ENCODE results near the gene ZDHHC22.

ZDHHC22 gene

GRCh38 chr14:77141214-77142004 is at the start of gene ZDHHC22:
Gene ZDHHC22 (minus strand): TSS chr14:77141791. CDS start chr14:77139738, 2,053 bp downstream.
- Histone ChIP-seq H3K4me1 (ENCODE audit: control insufficient read depth in 1 of 2, insufficient read depth in 1 of 2, low read depth in 1 of 2, low read length in 1 of 2) (peaks cover 0 to 6% of the 10 kb centered on the region in 2 experiments), H3K4me3 (ENCODE audit: low read depth in 1 of 2, low read length in 1 of 2) (no peak within 1 kb of the TSS), H3K27ac (no peak within 1 kb of the TSS), H3K36me3 (no peaks in the 10 kb centered on the region), H3K9me3 (no peaks in the 10 kb centered on the region), H3K27me3 (peaks cover 100% of the 10 kb centered on the region)
- TF ChIP-seq, protein P1, sequence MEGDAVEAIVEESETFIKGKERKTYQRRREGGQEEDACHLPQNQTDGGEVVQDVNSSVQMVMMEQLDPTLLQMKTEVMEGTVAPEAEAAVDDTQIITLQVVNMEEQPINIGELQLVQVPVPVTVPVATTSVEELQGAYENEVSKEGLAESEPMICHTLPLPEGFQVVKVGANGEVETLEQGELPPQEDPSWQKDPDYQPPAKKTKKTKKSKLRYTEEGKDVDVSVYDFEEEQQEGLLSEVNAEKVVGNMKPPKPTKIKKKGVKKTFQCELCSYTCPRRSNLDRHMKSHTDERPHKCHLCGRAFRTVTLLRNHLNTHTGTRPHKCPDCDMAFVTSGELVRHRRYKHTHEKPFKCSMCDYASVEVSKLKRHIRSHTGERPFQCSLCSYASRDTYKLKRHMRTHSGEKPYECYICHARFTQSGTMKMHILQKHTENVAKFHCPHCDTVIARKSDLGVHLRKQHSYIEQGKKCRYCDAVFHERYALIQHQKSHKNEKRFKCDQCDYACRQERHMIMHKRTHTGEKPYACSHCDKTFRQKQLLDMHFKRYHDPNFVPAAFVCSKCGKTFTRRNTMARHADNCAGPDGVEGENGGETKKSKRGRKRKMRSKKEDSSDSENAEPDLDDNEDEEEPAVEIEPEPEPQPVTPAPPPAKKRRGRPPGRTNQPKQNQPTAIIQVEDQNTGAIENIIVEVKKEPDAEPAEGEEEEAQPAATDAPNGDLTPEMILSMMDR (IDR thresholded peaks at IDR 0.05) = no peak

DNA sequence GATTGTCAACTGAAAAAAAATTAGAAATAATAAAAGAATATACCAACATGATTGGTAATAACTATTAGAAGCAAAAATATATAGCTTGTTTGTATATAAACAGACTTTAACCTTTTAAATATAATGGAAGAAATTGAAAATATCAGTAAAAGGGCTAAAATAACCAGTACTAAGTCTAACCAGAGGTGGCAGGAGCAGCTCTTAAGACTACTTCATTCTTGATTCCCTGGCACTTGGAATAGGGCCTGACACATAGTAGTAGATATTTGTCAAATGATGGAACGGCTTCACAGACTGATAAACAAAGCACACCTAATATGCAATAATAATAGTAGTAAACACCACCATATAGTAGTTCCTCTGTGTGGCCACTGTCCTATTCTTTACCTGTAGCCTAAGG is 49.4 kb upstream of the ZDHHC22 start:
- Histone ChIP-seq H3K36me3 (no peaks in the 10 kb centered on the region), H3K27me3 (peaks cover 6% of the 10 kb centered on the region), H3K4me3 (ENCODE audit: low read depth in 1 of 2, low read length in 1 of 2) (no peak overlapping the region), H3K27ac (no peak overlapping the region), H3K4me1 (ENCODE audit: control insufficient read depth in 1 of 2, insufficient read depth in 1 of 2, low read depth in 1 of 2, low read length in 1 of 2) (no peaks in the 10 kb centered on the region), H3K9me3 (no peaks in the 10 kb centered on the region)
- TF ChIP-seq, protein P1 (IDR thresholded peaks at IDR 0.05) = no peak

- H3K9me3 ChIP-seq = no peaks in the 10 kb centered on the region
- no peak overlapping the region for H3K4me3 ChIP-seq (ENCODE audit: low read depth in 1 of 2, low read length in 1 of 2)
- H3K27ac ChIP-seq = no peak overlapping the region
- H3K36me3 ChIP-seq = no peaks in the 10 kb centered on the region
- no peaks in the 10 kb centered on the region for H3K4me1 ChIP-seq (ENCODE audit: control insufficient read depth in 1 of 2, insufficient read depth in 1 of 2, low read depth in 1 of 2, low read length in 1 of 2)
- TF ChIP-seq, protein P1 (IDR thresholded peaks at IDR 0.05) = no peak
- H3K27me3 ChIP-seq = peaks cover 6% of the 10 kb centered on the region
Observed at GRCh38 chr14:77189479-77189878, 47.9 kb upstream of the ZDHHC22 start.

DNA sequence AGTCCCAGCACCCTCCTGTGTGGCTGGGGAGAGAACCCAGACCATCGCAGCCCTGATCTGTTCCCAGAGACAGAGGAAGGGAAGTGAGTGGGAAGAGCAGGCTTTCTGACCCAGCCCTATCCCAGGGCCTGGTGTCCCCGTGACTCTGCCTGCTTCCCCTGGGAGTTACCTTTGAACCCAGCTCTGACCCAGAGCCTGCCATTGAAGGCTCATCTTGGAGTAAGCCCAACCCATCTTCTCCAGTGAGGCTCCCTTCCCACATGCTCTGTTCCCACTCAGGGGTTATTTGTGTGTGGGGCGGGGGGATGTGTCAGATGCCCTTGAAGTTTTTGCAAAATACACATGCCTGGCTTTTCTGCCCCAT is 46.0 kb upstream of the ZDHHC22 start:
- no peaks in the 10 kb centered on the region for H3K9me3 ChIP-seq
- H3K4me3 ChIP-seq (ENCODE audit: low read depth in 1 of 2, low read length in 1 of 2) = no peak overlapping the region
- H3K4me1 ChIP-seq (ENCODE audit: control insufficient read depth in 1 of 2, insufficient read depth in 1 of 2, low read depth in 1 of 2, low read length in 1 of 2) = peaks cover 1 to 3% of the 10 kb centered on the region in 2 experiments
- H3K27ac ChIP-seq = no peak overlapping the region
- TF ChIP-seq, protein P1 (IDR thresholded peaks at IDR 0.05) = no peak
- H3K27me3 ChIP-seq = peaks cover 21% of the 10 kb centered on the region
- no peaks in the 10 kb centered on the region for H3K36me3 ChIP-seq

DNA sequence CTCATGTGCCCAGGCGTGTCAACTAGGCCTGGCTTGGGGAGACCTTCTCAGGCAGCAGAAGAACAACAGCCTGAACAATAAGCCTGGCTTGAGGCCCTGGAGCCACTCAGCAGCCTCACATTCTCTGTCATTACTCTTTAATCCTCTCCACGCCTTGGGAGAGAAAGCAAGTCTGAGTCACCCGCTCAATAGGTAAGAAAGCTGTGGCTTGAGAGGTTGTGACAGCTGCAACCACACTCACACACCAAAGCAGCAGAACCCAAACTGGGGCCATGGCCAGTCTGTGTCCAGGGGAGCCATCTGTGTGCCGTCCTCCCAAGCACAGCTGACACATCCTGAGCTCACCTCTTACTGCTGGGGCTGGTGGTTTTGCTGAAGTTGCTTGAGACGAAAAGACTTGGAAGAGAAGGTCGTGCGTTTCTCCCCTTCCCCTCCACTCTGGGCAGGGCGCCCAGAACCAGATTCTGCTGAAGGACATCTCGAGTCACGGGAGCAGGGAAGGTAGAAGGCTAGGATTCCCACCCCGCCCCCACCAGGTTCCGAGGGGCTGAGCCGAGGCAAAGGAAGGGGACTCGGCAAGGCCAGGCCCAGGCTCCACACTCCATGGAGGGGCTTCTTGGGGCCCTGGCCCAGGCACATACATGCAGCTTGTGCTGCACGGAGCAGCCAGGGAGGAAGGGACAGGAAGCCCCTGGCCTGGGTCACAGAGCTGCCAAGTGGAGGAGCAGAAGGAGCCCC is 45.5 kb upstream of the ZDHHC22 start:
- no peaks in the 10 kb centered on the region for H3K36me3 ChIP-seq
- H3K4me3 ChIP-seq (ENCODE audit: low read depth in 1 of 2, low read length in 1 of 2) = no peak overlapping the region
- TF ChIP-seq, protein P1 (IDR thresholded peaks at IDR 0.05) = no peak
- H3K9me3 ChIP-seq = no peaks in the 10 kb centered on the region
- H3K27ac ChIP-seq = no peak overlapping the region
- H3K27me3 ChIP-seq = peaks cover 27% of the 10 kb centered on the region
- H3K4me1 ChIP-seq (ENCODE audit: control insufficient read depth in 1 of 2, insufficient read depth in 1 of 2, low read depth in 1 of 2, low read length in 1 of 2) = peaks cover 6 to 9% of the 10 kb centered on the region in 2 experiments
